SK-N-SH (cell line): ENCODE data around the gene DENND2A. TPM values are rescaled to one million over a fixed set of nuclear protein-coding genes. Genes with fewer than 3 reads are reported as not detected.
A peak's percentile ranks its signal among the peaks of the same experiment; 100 is the strongest.

Source experiments
- CTCF ChIA-PET: fragments of 300-600, 350-600 bp; formaldehyde crosslinking; extraction: SDS; loops from one replicate; lab custom pipeline; 2021; lab: Yijun Ruan, JAX
- POLR2A ChIA-PET: fragments of 350-600 bp; sonication (Branson Sonifier 250); formaldehyde crosslinking; extraction: SDS; loops from one replicate; lab custom pipeline; 2020; ENCODE audit warnings: antibody characterized with exemption, inconsistent platforms; lab: Yijun Ruan, JAX
- DNase-seq: peaks from one replicate; pipeline ENCODE4 v3.0.0; 2012
- H2AFZ ChIP-seq: fragments of 200-600 bp; sonication (generic); 2 replicates; pipeline ENCODE4 v1.8.1; 2016; ENCODE audit warnings: antibody characterized with exemption, mild to moderate bottlenecking, low read depth
- H3F3A ChIP-seq: fragments of 200-600 bp; sonication (generic); replicated peaks from 2 replicates; pipeline ENCODE3; 2016; ENCODE audit warnings: antibody characterized with exemption, mild to moderate bottlenecking; ENCODE audit not compliant: insufficient read depth
- H3K27ac ChIP-seq, 2 experiments: fragments of 200-500 bp in 1 of 2; fragments of 200-600 bp in 1 of 2; sonication (Bioruptor generic) in 1 of 2; sonication (generic), shearing (Covaris generic) in 1 of 2; 2 replicates each; pipeline versions ENCODE4 v1.5.1 to v1.6.1; 2014 to 2016; ENCODE audit warnings: low read depth in 2 of 2, inconsistent platforms in 1 of 2, low read length in 1 of 2, mild to moderate bottlenecking in 1 of 2, mixed read lengths in 1 of 2
- H3K27me3 ChIP-seq: fragments of 200-600 bp; sonication (generic), shearing (Covaris generic); 2 replicates; pipeline ENCODE4 v1.6.1; 2016; ENCODE audit warnings: mixed run types; ENCODE audit not compliant: insufficient read depth
- H3K36me3 ChIP-seq, 2 experiments: fragments of 200-500 bp in 1 of 2; fragments of 200-600 bp in 1 of 2; sonication (Bioruptor generic) in 1 of 2; sonication (generic) in 1 of 2; replicated peaks in 1 of 2; 2 replicates each; pipeline versions ENCODE3 to v1.5.1; 2014 to 2016; ENCODE audit warnings: low read length in 1 of 2, mild to moderate bottlenecking in 1 of 2; ENCODE audit not compliant: insufficient read depth in 2 of 2, control insufficient read depth in 1 of 2
- H3K4me1 ChIP-seq, 2 experiments: fragments of 200-500 bp in 1 of 2; fragments of 200-600 bp in 1 of 2; sonication (Bioruptor generic) in 1 of 2; sonication (generic), shearing (Covaris generic) in 1 of 2; 2 replicates each; pipeline versions ENCODE4 v1.5.1 to v1.6.1; 2014 to 2016; ENCODE audit warnings: low read depth in 1 of 2, low read length in 1 of 2, mixed run types in 1 of 2; ENCODE audit not compliant: insufficient read depth in 2 of 2, control insufficient read depth in 1 of 2
- H3K4me2 ChIP-seq: fragments of 200-600 bp; sonication (generic), shearing (Covaris generic); 2 replicates; pipeline ENCODE4 v1.6.1; 2017; ENCODE audit warnings: mixed run types
- H3K4me3 ChIP-seq, 2 experiments: fragments of 200-500 bp in 1 of 2; fragments of 200-600 bp in 1 of 2; sonication (Bioruptor generic) in 1 of 2; sonication (generic), shearing (Covaris generic) in 1 of 2; 2 replicates each; pipeline versions ENCODE4 v1.5.1 to v1.8.1; 2014 to 2016; ENCODE audit warnings: low read depth in 2 of 2, inconsistent platforms in 1 of 2, low read length in 1 of 2, mild to moderate bottlenecking in 1 of 2, mixed read lengths in 1 of 2, moderate library complexity in 1 of 2
- H3K79me2 ChIP-seq: fragments of 200-600 bp; sonication (generic); 2 replicates; pipeline ENCODE4 v1.8.1; 2017; ENCODE audit warnings: mild to moderate bottlenecking; ENCODE audit not compliant: insufficient read depth
- H3K9ac ChIP-seq: fragments of 200-600 bp; sonication (generic); 2 replicates; pipeline ENCODE4 v1.6.1; 2017; ENCODE audit warnings: mixed run types
- H3K9me2 ChIP-seq: fragments of 200-600 bp; sonication (generic); 2 replicates; pipeline ENCODE4 v1.6.1; 2017; ENCODE audit warnings: mixed run types
- H3K9me3 ChIP-seq: fragments of 200-600 bp; sonication (generic); 2 replicates; pipeline ENCODE4 v1.6.1; 2017; ENCODE audit warnings: mixed run types, mild to moderate bottlenecking, moderate library complexity
- H4K20me1 ChIP-seq: fragments of 200-600 bp; sonication (generic); 2 replicates; pipeline ENCODE4 v1.6.1; 2017; ENCODE audit warnings: mild to moderate bottlenecking, mixed run types; ENCODE audit not compliant: insufficient read depth
- CHD2 ChIP-seq: fragments of 150-350 bp; IDR thresholded peaks from 2 replicates; pipeline ENCODE4 v1.6.1; 2018; ENCODE audit warnings: low read length; ENCODE audit not compliant: partially characterized antibody
- ELF1 ChIP-seq: IDR thresholded peaks from 2 replicates; pipeline ENCODE4 v1.4.0; 2012
- EP300 ChIP-seq, 2 experiments: IDR thresholded peaks; 2 replicates each; pipeline versions ENCODE4 v1.4.0 to v1.6.1; 2012; ENCODE audit warnings: borderline replicate concordance in 1 of 2, low read depth in 1 of 2, low read length in 1 of 2
- FOSL2 ChIP-seq: IDR thresholded peaks from 2 replicates; pipeline ENCODE4 v1.4.0; 2012; ENCODE audit warnings: low read depth, mild to moderate bottlenecking, moderate library complexity, borderline replicate concordance
- FOXM1 ChIP-seq: IDR thresholded peaks from 2 replicates; pipeline ENCODE4 v1.4.0; 2012; ENCODE audit warnings: low read depth, mild to moderate bottlenecking
- GATA2 ChIP-seq: sonication (generic); formaldehyde crosslinking; IDR thresholded peaks from 2 replicates; pipeline ENCODE4 v1.5.0; 2020; ENCODE audit warnings: mild to moderate bottlenecking, missing genetic modification reagents
- IRF3 ChIP-seq: fragments of 150-350 bp; IDR thresholded peaks from 2 replicates; pipeline ENCODE4 v1.6.1; 2016; ENCODE audit warnings: mild to moderate bottlenecking, low read depth, low read length
- JUND ChIP-seq: IDR thresholded peaks from 2 replicates; pipeline ENCODE4 v1.4.0; 2012
- MXI1 ChIP-seq: IDR thresholded peaks from 2 replicates; pipeline ENCODE4 v1.6.1; 2012; ENCODE audit warnings: mild to moderate bottlenecking, low read depth, low read length, improper control_type of control experiment
- NFIC ChIP-seq: IDR thresholded peaks from 2 replicates; pipeline ENCODE4 v1.4.0; 2012; ENCODE audit warnings: borderline replicate concordance
- POLR2AphosphoS5 ChIP-seq: IDR thresholded peaks from 2 replicates; pipeline ENCODE4 v1.6.1; 2012; ENCODE audit warnings: low read depth, low read length
- RAD21 ChIP-seq: IDR thresholded peaks from 2 replicates; pipeline ENCODE4 v1.6.1; 2012; ENCODE audit warnings: mild to moderate bottlenecking, low read length
- RCOR1 ChIP-seq: fragments of 150-350 bp; IDR thresholded peaks from 2 replicates; pipeline ENCODE4 v1.6.1; 2017; ENCODE audit warnings: antibody characterized with exemption, low read length
- REST ChIP-seq: IDR thresholded peaks from 2 replicates; pipeline ENCODE4 v1.6.1; 2012; ENCODE audit warnings: mild to moderate bottlenecking, low read depth, low read length, moderate library complexity
- SMC3 ChIP-seq: IDR thresholded peaks from 2 replicates; pipeline ENCODE4 v1.6.1; 2012; ENCODE audit warnings: low read depth, low read length, improper control_type of control experiment
- TAF1 ChIP-seq: IDR thresholded peaks from 2 replicates; pipeline ENCODE4 v1.6.1; 2012; ENCODE audit warnings: low read depth, mild to moderate bottlenecking, low read length, moderate library complexity, borderline replicate concordance
- TCF12 ChIP-seq: IDR thresholded peaks from 2 replicates; pipeline ENCODE4 v1.4.0; 2012
- USF2 ChIP-seq: fragments of 150-350 bp; IDR thresholded peaks from 2 replicates; pipeline ENCODE4 v1.6.1; 2017; ENCODE audit warnings: antibody characterized with exemption, low read length, low read depth, borderline replicate concordance
- WGBS: methylation state at CpG from one replicate; pipeline ENCODE4 v1.1.6; 2017; ENCODE audit warnings: low lambda C conversion rate; 5-methylcytosine and 5-hydroxymethylcytosine counted together
- polyA plus RNA-seq, 3 experiments: library from polyadenylated mRNA; depleted of rRNA; stranded (reverse); fragments of >200 nt; gene quantifications; 2 replicates each; pipeline ENCODE4 v1.2.3, GENCODE V29; 2012
- TF ChIP-seq, protein P1 (sequence below): fragments of 200-600 bp; sonication (generic); IDR thresholded peaks from 2 replicates; pipeline ENCODE4 v1.6.1; 2017; ENCODE audit warnings: antibody characterized with exemption, mild to moderate bottlenecking, moderate library complexity

Gene DENND2A
- polyA plus RNA-seq, 1 of the 3 experiments (the other 2 are of a cell fraction): 3.5 TPM

DNA sequence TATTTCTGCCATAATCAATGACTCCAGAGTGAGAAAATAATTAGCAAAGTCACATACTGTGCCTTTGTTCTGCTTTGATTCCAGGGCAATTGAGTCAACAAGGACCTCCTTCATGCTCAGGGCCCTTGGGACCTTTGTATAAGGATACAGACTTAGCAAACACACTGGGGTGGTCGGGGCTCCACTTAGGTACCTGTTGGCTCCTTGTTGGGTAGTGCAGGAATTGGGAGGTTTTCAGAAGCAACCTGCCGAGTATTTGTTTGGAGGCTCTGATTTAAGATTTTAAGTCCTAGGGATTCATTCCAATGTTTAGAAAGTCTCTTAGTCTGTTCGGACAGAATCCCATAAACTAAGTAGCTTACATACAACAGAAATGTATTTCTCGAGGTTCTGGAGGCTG, 35.1 kb upstream of the DENND2A start:
- 90% methylated on average over 4 of the region's 4 CpGs for WGBS
- TF ChIP-seq RCOR1 (no peak), POLR2AphosphoS5 (no peak), MXI1 (no peak), GATA2 (CRISPR knock-in tag) (no peak), FOXM1 (no peak), IRF3 (no peak)
- Histone ChIP-seq H4K20me1 (no peaks in the 10 kb centered on the region), H3K9me3 (no peaks in the 10 kb centered on the region), H3K9me2 (no peaks in the 10 kb centered on the region), H3K4me3 (no peak overlapping the region), H3K79me2 (no peaks in the 10 kb centered on the region), H3F3A (no peaks in the 10 kb centered on the region), H3K27me3 (no peaks in the 10 kb centered on the region), H3K9ac (no peak overlapping the region), H2AFZ (no peak overlapping the region), H3K4me2 (peak overlapping the region; percentile 9; the same call in 1 of the 2 replicates), H3K4me1 (peaks cover 7 to 20% of the 10 kb centered on the region in 2 experiments; a peak in 2 of 4 replicates), H3K36me3 (peaks cover 0 to 6% of the 10 kb centered on the region in 2 experiments), H3K27ac (no peak overlapping the region)
- no peak for DNase-seq
- CTCF ChIA-PET: interaction anchor here (0.7 to 4.5 kb wide), 25 partner anchors 9 to 974 kb away, joined by 3 to 45 read pairs (median 6); partner anchors contain the start of genes BRAF, MRPS33 and NDUFB2
- POLR2A ChIA-PET: interaction anchor here (1.2 kb wide), 1 partner anchor 339 kb away, joined by 5 read pairs; the partner anchor contains the start of gene MRPS33

DNA sequence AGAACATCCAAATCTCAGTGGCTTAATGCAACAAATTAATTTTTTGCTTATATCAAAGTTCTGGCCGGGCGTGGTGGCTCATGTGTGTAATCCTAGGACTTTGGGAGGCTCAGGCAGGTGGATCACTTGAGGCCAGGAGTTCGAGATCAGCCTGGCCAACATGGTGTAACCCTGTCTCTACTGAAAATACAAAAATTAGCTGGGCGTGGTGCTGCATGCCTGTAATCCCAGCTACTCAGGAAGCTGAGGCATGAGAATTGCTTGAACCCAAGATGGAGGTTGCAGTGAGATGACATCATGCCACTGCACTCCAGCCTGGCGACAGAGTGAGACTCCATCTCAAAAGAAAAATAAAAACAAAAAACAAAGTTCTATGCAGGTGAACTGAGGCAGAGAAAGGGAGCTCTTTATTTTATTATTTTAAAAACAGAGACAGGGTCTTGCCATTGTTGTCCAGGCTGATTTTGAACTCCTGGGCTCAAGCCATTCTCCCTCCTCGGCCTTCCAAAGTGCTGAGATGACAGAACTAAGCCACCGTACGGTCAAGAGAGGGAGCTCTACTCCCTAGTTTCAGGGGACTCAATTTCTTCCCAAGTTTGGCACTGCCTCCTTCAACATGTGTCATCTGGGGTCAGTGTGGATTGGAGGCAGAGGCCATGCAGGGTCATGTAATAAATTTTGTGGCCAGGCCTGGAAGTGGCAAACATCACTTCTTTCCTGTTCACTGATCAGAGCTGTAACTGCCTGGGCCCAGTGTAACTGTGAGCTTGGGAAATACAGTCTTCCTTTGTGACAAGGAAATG, 34.5 kb upstream of the DENND2A start:
- H3K4me1 ChIP-seq: peaks cover 7 to 20% of the 10 kb centered on the region in 2 experiments; a peak in 2 of 4 replicates
- H3K79me2 ChIP-seq: no peaks in the 10 kb centered on the region
- peaks cover 0 to 4% of the 10 kb centered on the region in 2 experiments for H3K36me3 ChIP-seq
- no peaks in the 10 kb centered on the region for H3F3A ChIP-seq
- H4K20me1 ChIP-seq: no peaks in the 10 kb centered on the region
- CTCF ChIA-PET: interaction anchor here (0.7 to 4.5 kb wide), 28 partner anchors 9 to 975 kb away, joined by 3 to 45 read pairs (median 6); partner anchors contain the start of genes BRAF, MRPS33 and NDUFB2
- DNase-seq: peak; percentile 79
- 80% methylated on average over 8 of the region's 8 CpGs for WGBS
- POLR2A ChIA-PET: interaction anchor here (0.7 to 1.2 kb wide), 2 partner anchors 21 to 340 kb away, joined by 4 to 5 read pairs; partner anchors contain the start of genes MRPS33 and NDUFB2
- H3K27me3 ChIP-seq: no peaks in the 10 kb centered on the region
- no peak overlapping the region for H3K27ac ChIP-seq
- 0 out of 2 replicates have a peak overlapping the region, but pooled peaks have one; percentile 20 for H2AFZ ChIP-seq
- no peaks in the 10 kb centered on the region for H3K9me3 ChIP-seq
- H3K4me2 ChIP-seq: peak overlapping the region; percentile 12; the same call in 1 of the 2 replicates
- no peaks in the 10 kb centered on the region for H3K9me2 ChIP-seq
- H3K9ac ChIP-seq: no peak overlapping the region
- peak overlapping the region in 1 of 2 experiments; percentile 15; a peak in 1 of 4 replicates for H3K4me3 ChIP-seq
- TF ChIP-seq TCF12 (no peak), JUND (no peak), USF2 (no peak), RAD21 (peak; percentile 82), TAF1 (no peak), NFIC (no peak), GATA2 (CRISPR knock-in tag) (no peak), CHD2 (no peak), POLR2AphosphoS5 (no peak), SMC3 (peak; percentile 66), EP300 (IDR thresholded peaks at IDR 0.05; ENCODE audit: borderline replicate concordance in 1 of 2, low read depth in 1 of 2, low read length in 1 of 2) (no peak), FOSL2 (no peak), ELF1 (no peak), REST (no peak)
- TF ChIP-seq, protein P1, sequence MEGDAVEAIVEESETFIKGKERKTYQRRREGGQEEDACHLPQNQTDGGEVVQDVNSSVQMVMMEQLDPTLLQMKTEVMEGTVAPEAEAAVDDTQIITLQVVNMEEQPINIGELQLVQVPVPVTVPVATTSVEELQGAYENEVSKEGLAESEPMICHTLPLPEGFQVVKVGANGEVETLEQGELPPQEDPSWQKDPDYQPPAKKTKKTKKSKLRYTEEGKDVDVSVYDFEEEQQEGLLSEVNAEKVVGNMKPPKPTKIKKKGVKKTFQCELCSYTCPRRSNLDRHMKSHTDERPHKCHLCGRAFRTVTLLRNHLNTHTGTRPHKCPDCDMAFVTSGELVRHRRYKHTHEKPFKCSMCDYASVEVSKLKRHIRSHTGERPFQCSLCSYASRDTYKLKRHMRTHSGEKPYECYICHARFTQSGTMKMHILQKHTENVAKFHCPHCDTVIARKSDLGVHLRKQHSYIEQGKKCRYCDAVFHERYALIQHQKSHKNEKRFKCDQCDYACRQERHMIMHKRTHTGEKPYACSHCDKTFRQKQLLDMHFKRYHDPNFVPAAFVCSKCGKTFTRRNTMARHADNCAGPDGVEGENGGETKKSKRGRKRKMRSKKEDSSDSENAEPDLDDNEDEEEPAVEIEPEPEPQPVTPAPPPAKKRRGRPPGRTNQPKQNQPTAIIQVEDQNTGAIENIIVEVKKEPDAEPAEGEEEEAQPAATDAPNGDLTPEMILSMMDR: peak; percentile 59
